NK-92 (cell line): ENCODE results near the gene SPEF1.
"Not testable (repeated sequence)": the region's sequence is repeated elsewhere in the genome, so short reads cannot be mapped to it uniquely, and the experiment has no call there.

Source experiments
- DNase-seq: peaks from one replicate; lab custom pipeline; 2025; ENCODE audit not compliant: unreplicated experiment; lab: John Stamatoyannopoulos, UW

Gene SPEF1

GRCh38 chr20:3781153-3781910 is at the start of gene SPEF1:
SPEF1 (minus strand) TSS chr20:3781448; CDS start chr20:3781287, 161 bp downstream.
- DNase-seq = no peak

- DNase-seq = not testable (repeated sequence)
Observed at GRCh38 chr20:3829891-3830290, 48.6 kb upstream of the SPEF1 start.

GRCh38 chr20:3828798-3829197 is 47.5 kb upstream of the SPEF1 start:
- DNase-seq = no peak

GRCh38 chr20:3826420-3826819 is 45.2 kb upstream of the SPEF1 start:
- no peak for DNase-seq

- no peak for DNase-seq
Observed at GRCh38 chr20:3825526-3825925, 44.3 kb upstream of the SPEF1 start.

- DNase-seq = no peak
Observed at GRCh38 chr20:3823881-3824280, 42.6 kb upstream of the SPEF1 start.

- DNase-seq = no peak
Observed at GRCh38 chr20:3821996-3822395, 40.7 kb upstream of the SPEF1 start.

- DNase-seq = no peak
Observed at GRCh38 chr20:3820901-3821727, 39.9 kb upstream of the SPEF1 start.

GRCh38 chr20:3820048-3820900 is 39.0 kb upstream of the SPEF1 start, which contains the start of gene AP5S1:
AP5S1 (plus strand) TSS chr20:3820547; CDS start chr20:3822118, 1,571 bp downstream.
- peak; percentile 59 for DNase-seq

GRCh38 chr20:3819411-3820047 is 38.3 kb upstream of the SPEF1 start:
- no peak for DNase-seq

- no peak for DNase-seq
Observed at GRCh38 chr20:3818155-3819151, 37.2 kb upstream of the SPEF1 start.

GRCh38 chr20:3815703-3816315 is 34.6 kb upstream of the SPEF1 start:
- DNase-seq = no peak

GRCh38 chr20:3814928-3815495 is 33.8 kb upstream of the SPEF1 start:
- no peak for DNase-seq

- no peak for DNase-seq
Observed at GRCh38 chr20:3813848-3814581, 32.8 kb upstream of the SPEF1 start.

- no peak for DNase-seq
Observed at GRCh38 chr20:3812975-3813847, 32.0 kb upstream of the SPEF1 start.

- no peak for DNase-seq
Observed at GRCh38 chr20:3812259-3812681, 31.0 kb upstream of the SPEF1 start.
